PC-9 (cell line): ENCODE results near the gene DLG1.

ENCODE experiments used
- CTCF ChIP-seq: fragments of 200-600 bp; sonication (generic); conservative IDR thresholded peaks from 2 replicates; pipeline ENCODE4 v1.6.1; 2017; ENCODE audit warnings: mixed run types, antibody characterized with exemption, mild to moderate bottlenecking, moderate library complexity
- EZH2 ChIP-seq: fragments of 200-600 bp; sonication (generic); IDR thresholded peaks from 2 replicates; pipeline ENCODE4 v1.8.0; 2017; ENCODE audit warnings: antibody characterized with exemption, low read depth

- TF ChIP-seq CTCF (no peak), EZH2 (no peak)
Measured at GRCh38 chr3:197329382-197329781, 31.0 kb upstream of the DLG1 start.
